Measurements from ENCODE around the gene FAM13A. TPM values are rescaled to one million over a fixed set of nuclear protein-coding genes. Genes with fewer than 3 reads are reported as not detected.

Gene FAM13A
- total and polyA plus RNA-seq, 9 of the 15 experiments (the other 6 are each of a cell fraction or from before 2014, with no cell fraction given): 11.3 to 23.3 (median 14.7) TPM

DNA sequence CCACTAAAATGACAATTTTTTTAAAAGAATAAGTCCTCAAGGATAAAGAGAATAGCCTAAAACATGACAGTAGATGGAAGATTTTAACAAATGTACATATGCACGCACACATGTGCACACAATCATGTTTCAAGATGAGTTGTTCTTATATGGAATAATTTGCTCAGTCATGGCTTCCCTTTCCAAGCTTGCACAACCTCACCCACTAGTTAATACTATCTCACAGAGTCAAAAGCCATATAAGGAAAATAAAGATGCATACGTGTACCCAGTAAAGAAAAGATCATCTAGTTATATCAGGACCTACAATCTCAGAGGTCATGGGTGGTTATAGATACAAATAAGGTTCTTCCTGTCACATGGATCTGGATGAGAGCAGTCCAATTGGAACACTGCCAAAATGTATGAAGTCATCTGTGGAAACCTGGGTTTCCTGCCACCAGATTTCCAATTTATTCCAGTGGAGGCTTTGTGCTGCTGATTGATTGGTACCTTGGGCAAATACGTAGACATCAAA is 56.1 kb downstream of the FAM13A start (continued):
- TF ChIP-seq, protein P1, sequence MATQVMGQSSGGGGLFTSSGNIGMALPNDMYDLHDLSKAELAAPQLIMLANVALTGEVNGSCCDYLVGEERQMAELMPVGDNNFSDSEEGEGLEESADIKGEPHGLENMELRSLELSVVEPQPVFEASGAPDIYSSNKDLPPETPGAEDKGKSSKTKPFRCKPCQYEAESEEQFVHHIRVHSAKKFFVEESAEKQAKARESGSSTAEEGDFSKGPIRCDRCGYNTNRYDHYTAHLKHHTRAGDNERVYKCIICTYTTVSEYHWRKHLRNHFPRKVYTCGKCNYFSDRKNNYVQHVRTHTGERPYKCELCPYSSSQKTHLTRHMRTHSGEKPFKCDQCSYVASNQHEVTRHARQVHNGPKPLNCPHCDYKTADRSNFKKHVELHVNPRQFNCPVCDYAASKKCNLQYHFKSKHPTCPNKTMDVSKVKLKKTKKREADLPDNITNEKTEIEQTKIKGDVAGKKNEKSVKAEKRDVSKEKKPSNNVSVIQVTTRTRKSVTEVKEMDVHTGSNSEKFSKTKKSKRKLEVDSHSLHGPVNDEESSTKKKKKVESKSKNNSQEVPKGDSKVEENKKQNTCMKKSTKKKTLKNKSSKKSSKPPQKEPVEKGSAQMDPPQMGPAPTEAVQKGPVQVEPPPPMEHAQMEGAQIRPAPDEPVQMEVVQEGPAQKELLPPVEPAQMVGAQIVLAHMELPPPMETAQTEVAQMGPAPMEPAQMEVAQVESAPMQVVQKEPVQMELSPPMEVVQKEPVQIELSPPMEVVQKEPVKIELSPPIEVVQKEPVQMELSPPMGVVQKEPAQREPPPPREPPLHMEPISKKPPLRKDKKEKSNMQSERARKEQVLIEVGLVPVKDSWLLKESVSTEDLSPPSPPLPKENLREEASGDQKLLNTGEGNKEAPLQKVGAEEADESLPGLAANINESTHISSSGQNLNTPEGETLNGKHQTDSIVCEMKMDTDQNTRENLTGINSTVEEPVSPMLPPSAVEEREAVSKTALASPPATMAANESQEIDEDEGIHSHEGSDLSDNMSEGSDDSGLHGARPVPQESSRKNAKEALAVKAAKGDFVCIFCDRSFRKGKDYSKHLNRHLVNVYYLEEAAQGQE (IDR thresholded peaks at IDR 0.05; ENCODE audit: borderline replicate concordance): peak; percentile 50; the same call in 1 of the 2 replicates
- TF ChIP-seq, protein P1 (CRISPR knock-in tag; IDR thresholded peaks at IDR 0.05; ENCODE audit: low read depth): no peak
- no peak for TF ChIP-seq THRAP3 (IDR thresholded peaks at IDR 0.05; ENCODE audit: borderline replicate concordance)
- TF ChIP-seq IRF2 (CRISPR knock-in tag; IDR thresholded peaks at IDR 0.05): no peak
- TF ChIP-seq MAFF (IDR thresholded peaks at IDR 0.05; ENCODE audit: low read length): peak; percentile 72
- peak; percentile 56 for TF ChIP-seq EP300 (IDR thresholded peaks at IDR 0.05; ENCODE audit: low read length)
- TF ChIP-seq, protein P2, sequence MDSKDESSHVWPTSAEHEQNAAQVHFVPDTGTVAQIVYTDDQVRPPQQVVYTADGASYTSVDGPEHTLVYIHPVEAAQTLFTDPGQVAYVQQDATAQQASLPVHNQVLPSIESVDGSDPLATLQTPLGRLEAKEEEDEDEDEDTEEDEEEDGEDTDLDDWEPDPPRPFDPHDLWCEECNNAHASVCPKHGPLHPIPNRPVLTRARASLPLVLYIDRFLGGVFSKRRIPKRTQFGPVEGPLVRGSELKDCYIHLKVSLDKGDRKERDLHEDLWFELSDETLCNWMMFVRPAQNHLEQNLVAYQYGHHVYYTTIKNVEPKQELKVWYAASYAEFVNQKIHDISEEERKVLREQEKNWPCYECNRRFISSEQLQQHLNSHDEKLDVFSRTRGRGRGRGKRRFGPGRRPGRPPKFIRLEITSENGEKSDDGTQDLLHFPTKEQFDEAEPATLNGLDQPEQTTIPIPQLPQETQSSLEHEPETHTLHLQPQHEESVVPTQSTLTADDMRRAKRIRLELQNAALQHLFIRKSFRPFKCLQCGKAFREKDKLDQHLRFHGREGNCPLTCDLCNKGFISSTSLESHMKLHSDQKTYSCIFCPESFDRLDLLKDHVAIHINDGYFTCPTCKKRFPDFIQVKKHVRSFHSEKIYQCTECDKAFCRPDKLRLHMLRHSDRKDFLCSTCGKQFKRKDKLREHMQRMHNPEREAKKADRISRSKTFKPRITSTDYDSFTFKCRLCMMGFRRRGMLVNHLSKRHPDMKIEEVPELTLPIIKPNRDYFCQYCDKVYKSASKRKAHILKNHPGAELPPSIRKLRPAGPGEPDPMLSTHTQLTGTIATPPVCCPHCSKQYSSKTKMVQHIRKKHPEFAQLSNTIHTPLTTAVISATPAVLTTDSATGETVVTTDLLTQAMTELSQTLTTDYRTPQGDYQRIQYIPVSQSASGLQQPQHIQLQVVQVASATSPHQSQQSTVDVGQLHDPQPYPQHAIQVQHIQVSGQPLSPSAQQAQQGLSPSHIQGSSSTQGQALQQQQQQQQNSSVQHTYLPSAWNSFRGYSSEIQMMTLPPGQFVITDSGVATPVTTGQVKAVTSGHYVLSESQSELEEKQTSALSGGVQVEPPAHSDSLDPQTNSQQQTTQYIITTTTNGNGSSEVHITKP (IDR thresholded peaks at IDR 0.05; ENCODE audit: partially characterized antibody): no peak
- TF ChIP-seq, protein P3, sequence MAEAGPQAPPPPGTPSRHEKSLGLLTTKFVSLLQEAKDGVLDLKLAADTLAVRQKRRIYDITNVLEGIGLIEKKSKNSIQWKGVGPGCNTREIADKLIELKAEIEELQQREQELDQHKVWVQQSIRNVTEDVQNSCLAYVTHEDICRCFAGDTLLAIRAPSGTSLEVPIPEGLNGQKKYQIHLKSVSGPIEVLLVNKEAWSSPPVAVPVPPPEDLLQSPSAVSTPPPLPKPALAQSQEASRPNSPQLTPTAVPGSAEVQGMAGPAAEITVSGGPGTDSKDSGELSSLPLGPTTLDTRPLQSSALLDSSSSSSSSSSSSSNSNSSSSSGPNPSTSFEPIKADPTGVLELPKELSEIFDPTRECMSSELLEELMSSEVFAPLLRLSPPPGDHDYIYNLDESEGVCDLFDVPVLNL (CRISPR knock-in tag; IDR thresholded peaks at IDR 0.05; ENCODE audit: low read depth): no peak
- no peak for TF ChIP-seq XRCC4 (IDR thresholded peaks at IDR 0.05; ENCODE audit: extremely low read depth, insufficient read depth, insufficient read length)
- TF ChIP-seq MED1 (CRISPR knock-in tag; IDR thresholded peaks at IDR 0.05; ENCODE audit: borderline replicate concordance): no peak
- TF ChIP-seq CBX3 (IDR thresholded peaks at IDR 0.05; ENCODE audit: borderline replicate concordance in 1 of 2, low read length in 2 of 2): no peak
- TF ChIP-seq NR2C1 (IDR thresholded peaks at IDR 0.05): peak; percentile 22; the same call in 1 of the 2 replicates
- peak; percentile 45; the same call in 1 of the 2 replicates for TF ChIP-seq NR2C1 (tag; IDR thresholded peaks at IDR 0.05)
- TF ChIP-seq LARP7 (IDR thresholded peaks at IDR 0.05): no peak
- no peak for TF ChIP-seq RUNX1 (IDR thresholded peaks at IDR 0.05; ENCODE audit: low read depth)
- no peak for TF ChIP-seq TEAD4 (IDR thresholded peaks at IDR 0.05; ENCODE audit: low read length)
- no peak for TF ChIP-seq TEAD4 (CRISPR knock-in tag; IDR thresholded peaks at IDR 0.05; ENCODE audit: borderline replicate concordance)

Measured in K562 (cell line).